Astrocyte (in vitro differentiated cells and primary cell): ENCODE measurements around the gene GALR1.

ENCODE experiments used
- EZH2 ChIP-seq: IDR thresholded peaks from 2 replicates; pipeline ENCODE4 v1.6.1; 2012; ENCODE audit warnings: mild to moderate bottlenecking, low read length, inconsistent platforms; ENCODE audit not compliant: insufficient read depth
- TF ChIP-seq, protein P1 (sequence below): IDR thresholded peaks from 2 replicates; pipeline ENCODE4 v1.5.1; 2011; ENCODE audit warnings: low read depth, mild to moderate bottlenecking, inconsistent platforms, low read length, moderate library complexity; ENCODE audit not compliant: insufficient read depth

GRCh38 chr18:77210249-77210648 is 39.4 kb upstream of the GALR1 start:
- TF ChIP-seq, protein P1, sequence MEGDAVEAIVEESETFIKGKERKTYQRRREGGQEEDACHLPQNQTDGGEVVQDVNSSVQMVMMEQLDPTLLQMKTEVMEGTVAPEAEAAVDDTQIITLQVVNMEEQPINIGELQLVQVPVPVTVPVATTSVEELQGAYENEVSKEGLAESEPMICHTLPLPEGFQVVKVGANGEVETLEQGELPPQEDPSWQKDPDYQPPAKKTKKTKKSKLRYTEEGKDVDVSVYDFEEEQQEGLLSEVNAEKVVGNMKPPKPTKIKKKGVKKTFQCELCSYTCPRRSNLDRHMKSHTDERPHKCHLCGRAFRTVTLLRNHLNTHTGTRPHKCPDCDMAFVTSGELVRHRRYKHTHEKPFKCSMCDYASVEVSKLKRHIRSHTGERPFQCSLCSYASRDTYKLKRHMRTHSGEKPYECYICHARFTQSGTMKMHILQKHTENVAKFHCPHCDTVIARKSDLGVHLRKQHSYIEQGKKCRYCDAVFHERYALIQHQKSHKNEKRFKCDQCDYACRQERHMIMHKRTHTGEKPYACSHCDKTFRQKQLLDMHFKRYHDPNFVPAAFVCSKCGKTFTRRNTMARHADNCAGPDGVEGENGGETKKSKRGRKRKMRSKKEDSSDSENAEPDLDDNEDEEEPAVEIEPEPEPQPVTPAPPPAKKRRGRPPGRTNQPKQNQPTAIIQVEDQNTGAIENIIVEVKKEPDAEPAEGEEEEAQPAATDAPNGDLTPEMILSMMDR: no peak
- no peak for TF ChIP-seq EZH2
